GM18517 (cell line): ENCODE measurements around the gene SDK2.

Experiments
- ATAC-seq: cut with Tn5 transposase; IDR thresholded peaks from one replicate; pipeline ENCODE4 v1.9.1; 2021; ENCODE audit warnings: mild to moderate bottlenecking, moderate library complexity; ENCODE audit not compliant: unreplicated experiment

Gene SDK2

DNA sequence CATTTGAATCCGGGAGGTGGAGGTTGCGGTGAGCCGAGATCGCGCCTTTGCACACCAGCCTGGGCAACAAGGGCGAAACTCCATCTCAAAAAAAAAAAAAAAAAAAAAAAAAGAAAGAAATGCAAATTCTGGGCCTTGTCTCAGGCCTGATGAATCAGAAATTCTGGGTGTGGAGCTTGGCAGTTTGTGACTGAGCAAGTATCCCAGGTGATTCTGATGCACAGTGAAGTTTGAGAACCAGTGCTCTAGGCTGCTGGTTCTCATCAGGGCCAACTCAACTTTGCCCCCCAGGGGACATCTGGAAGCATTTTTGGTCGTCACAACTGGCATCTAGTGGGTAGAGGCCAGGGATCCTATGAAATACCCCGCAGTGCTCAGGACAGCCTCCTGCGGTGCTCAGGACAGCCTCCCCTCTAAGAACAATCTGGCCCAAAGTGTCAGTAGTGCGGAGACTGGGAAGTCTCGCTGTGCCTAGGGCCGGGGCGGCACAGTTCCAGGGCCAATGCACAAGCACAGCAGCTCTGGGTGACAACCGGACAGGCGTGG, 55.9 kb downstream of the SDK2 start:
- ATAC-seq, result no peak

DNA sequence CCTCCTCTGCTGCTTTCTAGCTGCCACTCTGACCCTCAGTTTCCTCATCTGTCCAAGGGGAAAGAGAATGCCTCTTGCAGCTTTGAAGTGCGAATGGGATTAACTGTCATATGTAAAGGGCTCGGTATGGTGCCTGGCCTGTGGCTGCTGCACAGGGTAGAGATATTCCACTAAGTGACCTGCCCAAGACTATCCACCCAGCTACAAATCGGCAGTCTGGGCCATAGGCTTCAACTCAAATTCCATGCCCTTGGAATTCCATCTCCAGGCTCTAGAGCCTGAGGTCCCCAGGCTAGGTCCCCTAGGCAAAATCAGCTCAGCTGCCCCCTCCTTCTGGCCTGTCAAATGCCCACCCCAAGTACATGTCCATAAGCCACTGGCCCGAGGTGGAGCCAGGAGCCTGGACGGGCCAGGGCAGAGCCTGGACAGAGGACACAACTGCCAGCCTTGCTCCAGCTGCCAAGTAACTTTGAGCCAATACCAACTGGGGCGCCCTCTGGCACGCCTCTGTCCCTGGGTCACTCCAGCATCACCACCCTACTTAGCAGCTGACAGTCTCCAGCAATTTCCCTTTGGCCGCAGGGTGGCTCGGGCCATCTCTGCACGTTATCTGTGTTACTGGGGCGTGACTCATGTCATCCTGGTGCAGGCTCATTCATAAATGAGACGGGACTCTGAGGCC, 57.2 kb downstream of the SDK2 start:
- ATAC-seq, result no peak

- ATAC-seq, result no peak
Measured at GRCh38 chr17:73586275-73586832, 57.9 kb downstream of the SDK2 start.

- no peak for ATAC-seq
Measured at GRCh38 chr17:73585583-73585982, 58.7 kb downstream of the SDK2 start.

DNA sequence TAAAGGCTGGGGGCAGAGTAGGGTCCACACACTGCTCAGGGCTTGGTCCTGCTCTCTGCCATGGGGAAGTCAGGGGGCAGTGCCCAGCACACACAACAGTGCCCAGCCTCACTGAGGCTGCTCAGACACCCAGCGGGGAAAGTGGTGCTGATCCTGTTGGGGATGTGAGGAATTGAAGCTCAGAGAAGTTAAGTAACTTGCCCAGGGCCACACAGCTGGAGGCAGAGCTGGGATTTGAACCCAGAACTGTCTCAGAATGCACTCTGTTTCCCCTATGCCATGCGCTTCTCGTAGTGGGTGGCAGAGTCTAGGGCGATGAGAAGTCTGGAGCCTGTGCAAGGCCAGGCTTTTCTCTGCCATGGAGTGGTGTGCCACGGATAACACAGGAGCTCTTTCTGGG, 59.3 kb downstream of the SDK2 start:
- no peak for ATAC-seq

DNA sequence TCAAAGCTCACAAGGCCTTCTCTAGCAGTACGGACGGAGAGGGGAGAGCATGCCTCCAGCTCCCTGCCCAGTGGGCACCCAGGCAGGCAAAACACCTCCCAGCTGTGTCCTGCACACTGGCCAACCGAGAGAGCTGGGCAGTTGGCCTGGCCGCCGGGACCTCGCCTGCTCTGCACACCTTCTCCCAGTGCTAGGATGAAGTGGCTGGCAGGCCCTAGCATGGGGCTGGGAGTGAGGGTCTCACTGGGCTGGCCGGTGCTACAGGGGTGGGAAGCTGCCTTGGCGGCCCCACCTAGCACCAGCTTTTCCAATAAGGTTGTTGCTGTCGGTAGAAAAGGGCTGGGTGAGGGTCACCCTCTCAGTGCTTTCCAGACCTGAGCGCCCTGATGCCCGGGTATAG, 60.2 kb downstream of the SDK2 start:
- ATAC-seq, result no peak

GRCh38 chr17:73582821-73583220, 61.4 kb downstream of the SDK2 start:
- ATAC-seq, result no peak

DNA sequence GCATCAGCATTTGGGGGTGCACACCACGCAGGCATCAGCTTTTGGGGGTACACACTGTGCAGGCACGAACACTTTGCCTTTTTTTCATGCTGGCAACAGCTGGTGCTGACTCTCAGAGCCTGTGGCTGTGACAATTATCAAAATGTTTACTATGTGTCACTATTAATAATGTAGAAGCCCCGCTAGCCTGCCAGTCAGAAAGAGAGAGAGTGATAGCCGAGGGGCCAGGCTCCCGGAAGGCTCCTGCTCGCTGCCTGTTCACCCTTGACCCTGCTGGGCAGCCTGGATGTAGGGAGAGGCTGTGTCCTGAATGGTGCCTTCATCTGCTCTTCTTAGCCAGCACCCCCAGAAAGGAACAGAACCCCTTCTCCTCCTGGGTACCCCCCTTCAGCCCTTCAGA, 61.9 kb downstream of the SDK2 start:
- no peak for ATAC-seq

GRCh38 chr17:73581379-73581778, 62.9 kb downstream of the SDK2 start:
- ATAC-seq, result no peak

DNA sequence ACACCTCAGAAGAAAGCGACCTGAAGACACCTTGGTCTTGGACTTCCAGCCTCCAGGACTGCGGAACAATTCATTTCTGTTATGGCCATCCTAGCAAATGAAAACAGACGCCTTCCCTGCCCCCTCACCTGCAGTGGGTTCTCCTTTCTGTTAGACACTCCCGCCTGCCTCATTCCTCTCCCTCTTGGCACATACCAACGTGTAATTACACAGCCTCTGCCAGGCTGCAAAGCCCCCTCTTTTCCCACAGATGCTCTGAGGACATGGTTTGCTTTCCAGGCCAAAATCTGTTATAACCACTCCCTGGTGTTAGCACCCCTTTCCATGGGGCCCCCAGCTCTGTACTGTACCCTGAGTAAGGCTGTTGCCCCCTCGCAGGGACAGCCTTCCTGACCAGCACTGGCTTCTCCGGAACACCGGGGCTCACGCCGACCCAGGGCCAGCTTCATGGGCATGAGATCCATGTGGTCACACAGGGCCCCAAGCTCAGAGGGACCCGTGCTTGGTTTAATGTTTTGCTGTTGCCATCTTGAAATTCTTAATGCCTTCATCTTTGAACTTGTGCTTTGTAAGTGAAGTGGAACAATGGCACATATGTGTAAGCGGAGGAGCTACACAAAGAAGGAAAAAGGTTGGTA, 64.1 kb downstream of the SDK2 start:
- ATAC-seq, result no peak

- ATAC-seq, result no peak
Measured at GRCh38 chr17:73576556-73577098, 67.6 kb downstream of the SDK2 start.

DNA sequence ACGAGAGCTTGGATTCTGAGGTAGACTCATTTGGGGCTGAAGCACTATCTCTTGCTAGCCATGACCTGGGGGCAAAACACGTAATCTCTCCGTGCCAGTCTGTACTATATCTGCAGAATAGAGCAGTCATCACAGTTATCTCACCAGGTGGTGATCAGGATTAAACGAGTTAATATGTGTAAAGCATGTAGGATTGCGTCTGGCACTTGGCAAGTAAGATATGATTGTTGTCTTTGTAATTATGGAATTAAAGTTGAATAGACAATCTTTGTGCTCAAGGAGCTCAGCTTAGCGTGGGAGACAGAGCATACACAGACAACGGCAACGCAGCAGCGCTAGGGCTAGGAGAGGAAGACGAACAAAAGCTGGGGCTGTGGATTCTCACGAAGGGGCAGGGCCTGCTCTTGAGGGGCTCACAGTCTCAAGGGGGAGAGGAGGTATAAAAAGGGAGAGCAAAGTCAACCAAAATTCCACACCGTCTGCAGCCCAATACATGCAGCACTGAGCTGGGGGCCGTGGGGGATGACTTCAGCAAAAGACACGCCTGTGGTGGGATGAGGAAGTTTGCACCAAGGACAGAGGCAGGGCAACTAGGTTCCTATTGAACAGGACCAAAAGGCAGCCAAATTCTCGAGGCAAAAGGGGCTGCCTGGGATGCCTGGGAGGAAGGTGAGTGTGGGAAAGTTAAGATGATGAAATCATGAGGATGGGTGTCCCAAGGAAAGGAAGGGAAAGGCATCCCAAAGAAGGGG, 68.6 kb downstream of the SDK2 start:
- ATAC-seq, result no peak

- ATAC-seq, result no peak
Measured at GRCh38 chr17:73571511-73572130, 72.6 kb downstream of the SDK2 start.

DNA sequence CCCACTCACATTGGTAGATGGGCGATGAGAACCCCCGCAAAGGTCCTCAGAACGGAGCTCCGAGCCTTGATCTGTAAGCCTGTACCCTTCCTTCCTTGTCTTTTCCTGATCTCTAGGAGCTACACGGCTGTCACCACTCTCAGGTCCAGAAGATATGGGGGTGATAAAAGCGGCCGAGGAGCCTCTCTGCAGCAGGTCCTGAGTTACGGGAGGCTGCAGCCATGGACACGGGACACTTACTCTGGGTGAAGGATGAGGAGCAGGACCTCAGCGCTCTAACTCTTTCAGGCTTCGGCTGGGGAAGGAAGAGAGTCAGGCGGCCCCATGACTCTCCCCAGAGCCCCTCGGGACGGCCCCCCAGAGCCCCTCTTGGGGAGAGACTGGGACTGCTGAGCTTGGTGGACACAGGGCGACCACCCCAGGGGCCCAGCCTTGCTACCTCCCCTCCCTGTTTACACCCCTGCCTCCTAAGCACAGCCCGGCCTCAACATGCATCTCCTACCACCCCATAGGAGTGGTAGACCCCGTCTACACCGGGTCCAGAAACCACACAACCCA, 74.4 kb downstream of the SDK2 start:
- ATAC-seq, result no peak

- no peak for ATAC-seq
Measured at GRCh38 chr17:73568934-73569333, 75.3 kb downstream of the SDK2 start.

GRCh38 chr17:73566905-73567782, 77.1 kb downstream of the SDK2 start:
- ATAC-seq, result no peak

DNA sequence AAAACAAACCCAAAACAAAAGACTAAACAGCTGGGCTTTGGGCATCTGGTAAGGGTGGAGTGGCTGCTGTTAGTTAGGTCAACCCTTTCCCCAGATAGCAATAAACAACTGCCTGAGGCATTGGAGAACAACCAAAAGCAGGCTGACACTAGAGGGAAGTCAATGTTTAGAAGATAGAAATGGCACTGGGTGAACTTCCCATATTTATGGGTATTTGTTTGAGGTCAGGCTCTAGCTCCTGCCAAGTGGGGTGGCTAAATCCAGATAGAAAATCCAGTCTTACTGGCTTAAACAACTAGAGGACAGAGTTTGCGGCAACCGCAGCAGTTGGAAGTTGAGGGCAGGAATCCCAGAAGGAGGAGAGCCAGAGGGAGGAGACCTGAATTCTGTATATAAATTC, 79.4 kb downstream of the SDK2 start:
- no peak for ATAC-seq

DNA sequence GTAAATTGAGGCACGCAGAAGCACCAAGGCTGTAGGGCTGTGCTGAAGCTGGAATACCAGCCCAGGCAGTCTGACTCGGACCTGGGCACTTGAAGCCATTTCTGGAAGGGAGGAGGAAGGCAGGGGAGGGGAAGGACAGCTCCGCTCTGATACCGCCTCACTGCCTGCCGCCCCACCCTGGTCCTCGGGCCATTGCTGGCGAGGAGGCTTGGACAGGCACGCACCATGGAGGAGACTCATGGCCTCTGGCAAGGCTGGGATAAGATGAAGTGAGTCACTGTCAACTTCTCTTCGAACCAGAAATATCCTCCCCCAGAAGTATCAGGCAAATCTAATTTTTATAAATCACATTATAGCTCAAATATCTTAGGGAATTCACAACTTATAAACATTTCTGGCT, 81.3 kb downstream of the SDK2 start:
- ATAC-seq, result no peak

- no peak for ATAC-seq
Measured at GRCh38 chr17:73561111-73561510, 83.1 kb downstream of the SDK2 start.

DNA sequence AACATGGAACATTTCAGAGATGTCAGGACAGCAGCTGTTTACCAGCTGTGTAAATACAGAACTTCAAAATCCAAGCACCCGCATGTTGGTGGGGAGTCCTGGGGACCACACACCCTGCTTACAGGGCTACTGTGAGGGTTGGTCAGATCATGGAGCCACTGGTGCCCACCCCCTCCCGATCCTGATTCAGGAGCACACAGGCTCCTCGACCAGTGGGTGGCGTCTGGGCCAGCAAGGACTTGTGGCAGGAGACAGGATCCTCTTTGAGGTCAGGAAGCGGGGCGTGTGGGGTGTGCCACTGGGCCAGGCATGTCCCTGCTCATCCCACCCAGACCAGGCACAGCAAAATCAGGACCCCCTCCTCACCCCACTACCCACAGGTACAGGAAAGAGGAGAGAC, 83.6 kb downstream of the SDK2 start:
- no peak for ATAC-seq
